DOHH2 (cell line): ENCODE measurements around the gene SPR.

Experiments
- EZH2phosphoT487 ChIP-seq: fragments of 200-600 bp; sonication (generic); IDR thresholded peaks from 2 replicates; pipeline ENCODE4 v1.6.1; 2017; ENCODE audit warnings: borderline replicate concordance, mild to moderate bottlenecking, antibody characterized with exemption, low read length, moderate library complexity, mixed read lengths
- TF ChIP-seq, protein P1 (sequence below): fragments of 200-600 bp; sonication (generic); IDR thresholded peaks from one replicate; pipeline ENCODE4 v1.5.1; 2014; ENCODE audit warnings: antibody characterized with exemption, mild to moderate bottlenecking, low read depth, low read length; ENCODE audit not compliant: poor library complexity, severe bottlenecking

GRCh38 chr2:72933207-72933606 lies 46.0 kb downstream of the SPR start:
- TF ChIP-seq, protein P1, sequence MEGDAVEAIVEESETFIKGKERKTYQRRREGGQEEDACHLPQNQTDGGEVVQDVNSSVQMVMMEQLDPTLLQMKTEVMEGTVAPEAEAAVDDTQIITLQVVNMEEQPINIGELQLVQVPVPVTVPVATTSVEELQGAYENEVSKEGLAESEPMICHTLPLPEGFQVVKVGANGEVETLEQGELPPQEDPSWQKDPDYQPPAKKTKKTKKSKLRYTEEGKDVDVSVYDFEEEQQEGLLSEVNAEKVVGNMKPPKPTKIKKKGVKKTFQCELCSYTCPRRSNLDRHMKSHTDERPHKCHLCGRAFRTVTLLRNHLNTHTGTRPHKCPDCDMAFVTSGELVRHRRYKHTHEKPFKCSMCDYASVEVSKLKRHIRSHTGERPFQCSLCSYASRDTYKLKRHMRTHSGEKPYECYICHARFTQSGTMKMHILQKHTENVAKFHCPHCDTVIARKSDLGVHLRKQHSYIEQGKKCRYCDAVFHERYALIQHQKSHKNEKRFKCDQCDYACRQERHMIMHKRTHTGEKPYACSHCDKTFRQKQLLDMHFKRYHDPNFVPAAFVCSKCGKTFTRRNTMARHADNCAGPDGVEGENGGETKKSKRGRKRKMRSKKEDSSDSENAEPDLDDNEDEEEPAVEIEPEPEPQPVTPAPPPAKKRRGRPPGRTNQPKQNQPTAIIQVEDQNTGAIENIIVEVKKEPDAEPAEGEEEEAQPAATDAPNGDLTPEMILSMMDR, result no peak
- TF ChIP-seq EZH2phosphoT487, result no peak
